HG02571 (cell line): ENCODE data around the gene IGHMBP2.
"Not testable (repeated sequence)": the region's sequence is repeated elsewhere in the genome, so short reads cannot be mapped to it uniquely, and the experiment has no call there.

Experiments
- ATAC-seq: cut with Tn5 transposase; IDR thresholded peaks from one replicate; pipeline ENCODE4 v1.9.1; 2021; ENCODE audit warnings: mild to moderate bottlenecking, moderate library complexity; ENCODE audit not compliant: unreplicated experiment

Gene IGHMBP2

DNA sequence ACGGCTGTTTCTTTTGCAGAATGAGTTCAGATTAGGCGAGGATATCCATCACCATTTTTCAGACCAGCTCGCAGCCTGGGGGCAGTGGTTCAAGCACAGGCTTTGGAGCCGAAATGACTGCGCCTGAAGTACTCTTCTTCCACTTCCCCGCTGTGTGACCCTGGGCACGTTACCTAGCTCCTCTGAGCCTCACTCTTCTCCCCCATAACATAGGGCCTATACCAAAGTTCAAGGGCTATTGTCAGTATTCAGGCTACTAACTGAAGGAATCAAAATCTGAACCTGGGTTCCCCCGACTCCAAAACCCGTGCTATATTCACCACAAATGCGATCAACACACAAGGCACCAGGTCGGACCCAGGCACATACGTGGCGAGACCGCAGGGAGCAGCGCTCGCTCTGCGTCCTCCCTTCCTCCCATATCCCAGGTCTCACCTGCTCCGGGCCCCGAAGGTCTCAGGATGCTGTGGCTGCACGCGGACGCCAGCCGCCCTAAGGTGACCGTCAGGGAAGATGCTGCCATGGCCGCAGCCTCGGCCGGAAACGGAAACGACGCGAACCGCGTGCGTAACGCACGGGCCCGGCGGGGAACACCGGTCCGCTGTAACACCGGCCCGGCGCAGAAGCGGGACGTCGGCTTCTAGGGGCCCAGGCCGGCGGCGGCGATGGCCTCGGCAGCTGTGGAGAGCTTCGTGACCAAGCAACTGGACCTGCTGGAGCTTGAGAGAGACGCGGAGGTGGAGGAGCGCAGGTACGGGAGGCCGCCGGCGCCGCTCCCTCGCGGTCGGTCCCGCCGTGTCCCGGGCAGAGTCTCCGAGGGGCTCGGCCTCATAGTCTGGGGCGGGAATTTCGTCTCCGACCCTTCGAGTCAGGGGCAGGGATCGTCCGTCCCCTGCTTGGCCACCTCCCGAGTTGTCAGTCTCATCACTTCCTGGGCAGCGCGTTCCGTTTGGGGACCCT, at the start of gene IGHMBP2, which contains the start of gene MRPL21:
Gene IGHMBP2 (plus strand): TSS at position 604 of the 960 bp plus-strand sequence. CDS start 62 bp downstream, at position 666.
Gene MRPL21 (minus strand): TSS at position 545 of the 960 bp plus-strand sequence. CDS start 22 bp downstream, at position 523.
- peak; percentile 85 for ATAC-seq

DNA sequence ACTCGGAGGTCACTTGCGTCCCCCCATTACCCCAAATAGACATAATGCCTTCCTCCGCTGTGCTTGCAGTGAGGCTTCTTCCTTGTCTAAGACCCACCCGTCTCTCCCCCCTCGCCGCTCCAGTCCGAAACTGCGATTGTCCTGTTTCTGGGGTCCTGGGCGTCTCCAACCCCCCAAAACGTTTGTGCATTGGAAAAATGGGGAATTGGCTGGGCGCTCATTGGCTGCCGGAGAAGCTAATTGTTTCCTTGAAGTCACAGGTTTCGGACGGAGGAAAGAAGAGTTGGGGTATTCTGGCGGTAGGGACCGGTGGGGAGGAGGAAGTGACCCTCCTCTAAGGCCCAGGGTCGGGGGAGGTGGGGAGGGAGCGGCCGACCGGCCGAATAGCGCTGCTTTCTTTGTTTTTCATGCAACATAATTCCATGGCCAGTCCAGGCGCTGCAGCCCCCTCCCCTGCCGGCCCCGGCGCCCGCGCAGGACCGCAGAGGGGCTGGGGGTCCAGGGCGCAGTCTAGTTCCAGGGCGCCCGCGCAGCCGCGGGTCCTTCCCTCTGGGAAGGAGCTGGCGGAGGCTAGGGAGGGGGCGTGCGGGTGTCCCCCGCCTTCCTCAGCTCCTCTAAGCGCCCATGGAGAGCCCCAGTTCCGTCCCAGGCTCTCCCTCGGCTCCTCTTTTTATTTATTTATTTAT, 49.3 kb upstream of the IGHMBP2 start:
- ATAC-seq = no peak

DNA sequence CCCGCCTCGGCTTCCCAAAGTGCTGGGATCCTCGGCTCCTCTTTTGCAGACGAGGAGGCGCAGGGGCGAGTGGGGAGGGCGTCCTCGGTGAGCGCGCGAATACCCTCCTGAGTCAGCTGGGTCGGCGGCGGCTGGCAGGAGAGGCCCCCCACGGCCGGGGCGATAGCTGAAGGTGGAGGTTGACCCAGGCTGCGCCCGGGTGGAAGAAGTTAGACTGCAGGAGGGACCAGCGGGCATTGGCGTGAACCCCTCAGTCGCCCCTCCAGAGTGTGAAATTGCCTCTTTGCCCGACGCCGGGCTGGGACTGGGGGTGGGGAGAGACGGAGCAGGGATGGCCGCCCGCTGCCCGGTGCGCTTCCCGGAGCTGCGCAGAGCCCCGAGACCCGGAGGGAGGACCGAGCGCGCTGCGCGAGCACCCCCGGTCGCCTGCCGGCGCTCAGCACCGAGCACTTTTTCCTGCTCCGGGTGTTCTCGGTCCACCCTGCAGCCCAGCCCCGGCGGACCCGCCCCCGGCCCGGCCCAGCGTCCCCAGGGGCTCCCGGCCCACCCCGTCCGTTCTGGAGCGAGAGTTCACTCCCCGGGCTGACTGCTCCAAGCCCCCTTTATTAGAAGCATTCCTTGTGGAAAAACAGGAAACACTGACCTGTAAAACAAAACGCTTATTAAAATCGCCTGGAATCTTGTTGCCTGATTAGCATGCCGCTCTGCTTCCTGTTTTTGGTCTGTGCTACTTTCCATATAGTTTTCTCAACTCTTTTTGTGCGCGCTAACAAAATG, 48.3 kb upstream of the IGHMBP2 start:
- no peak for ATAC-seq

DNA sequence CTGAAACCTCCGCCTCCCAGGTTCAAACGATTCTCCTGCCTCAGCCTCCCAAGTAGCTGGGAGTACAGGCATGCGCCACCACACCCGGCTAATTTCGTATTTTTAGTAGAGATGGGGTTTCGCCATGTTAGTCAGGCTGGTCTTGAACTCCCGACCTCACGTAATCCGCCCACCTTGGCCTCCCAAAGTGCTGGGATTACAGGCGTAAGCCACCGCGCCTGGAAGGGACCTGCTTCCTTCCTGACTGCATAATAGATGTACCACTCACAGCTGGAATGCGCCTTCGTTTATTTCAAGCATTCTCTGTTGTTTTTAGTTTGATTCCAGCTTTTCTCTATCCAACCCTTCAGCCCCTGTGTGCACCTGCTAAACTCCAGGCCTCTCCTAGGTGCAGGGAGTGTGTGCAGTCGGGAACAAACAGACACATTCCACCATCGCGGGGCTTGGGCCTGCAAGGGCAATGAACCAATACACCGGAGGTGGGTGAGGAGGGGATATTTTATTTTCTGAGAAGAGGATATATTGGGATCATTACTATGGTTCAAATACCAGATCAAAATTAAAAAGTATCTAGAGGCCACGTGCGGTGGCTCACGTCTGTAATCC, 47.2 kb upstream of the IGHMBP2 start:
- not testable (repeated sequence) for ATAC-seq

DNA sequence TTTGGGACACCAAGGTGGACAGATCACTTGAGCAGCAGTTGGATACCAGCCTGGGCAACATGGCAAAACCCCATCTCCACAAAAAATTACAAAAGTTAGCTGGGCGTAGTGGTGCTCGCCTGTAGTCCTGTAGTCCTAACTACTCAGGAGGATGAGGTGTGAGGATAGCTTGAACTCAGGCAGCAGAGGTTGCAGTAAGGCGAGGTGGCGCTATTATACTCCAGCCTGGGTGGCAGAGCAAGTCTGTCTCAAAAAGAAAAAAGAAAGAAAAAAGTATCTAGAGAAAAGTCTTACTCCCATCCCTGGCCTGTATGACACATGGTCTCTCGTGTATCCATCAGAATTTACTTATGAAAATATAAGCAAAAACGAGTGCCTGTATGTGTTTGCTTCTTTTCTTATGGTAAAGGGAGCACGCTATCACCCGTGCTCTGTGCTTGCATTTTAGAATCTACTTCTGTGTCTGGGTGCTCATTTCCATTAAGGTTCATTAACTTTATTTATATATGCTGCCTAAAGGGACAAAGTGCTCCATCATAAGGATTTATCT, 46.6 kb upstream of the IGHMBP2 start:
- no peak for ATAC-seq

DNA sequence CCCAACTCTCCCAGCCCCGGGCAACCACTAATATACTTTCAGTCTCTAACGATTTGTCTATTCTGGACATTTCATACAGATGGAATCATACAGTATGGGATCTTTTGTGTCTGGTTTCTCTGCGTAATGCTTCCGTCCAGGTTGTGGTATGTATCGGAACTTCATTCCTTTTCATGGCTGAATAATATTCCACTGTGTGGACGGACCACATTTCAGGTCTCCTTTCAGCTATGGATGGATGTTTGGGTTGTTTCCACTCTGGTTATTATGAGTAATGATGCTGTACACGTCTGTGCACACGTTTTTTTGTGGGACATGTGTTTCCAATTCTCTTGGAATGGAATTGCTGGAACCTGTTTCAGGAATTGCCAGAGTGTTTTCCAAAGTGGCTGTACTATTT, 44.6 kb upstream of the IGHMBP2 start:
- no peak for ATAC-seq

DNA sequence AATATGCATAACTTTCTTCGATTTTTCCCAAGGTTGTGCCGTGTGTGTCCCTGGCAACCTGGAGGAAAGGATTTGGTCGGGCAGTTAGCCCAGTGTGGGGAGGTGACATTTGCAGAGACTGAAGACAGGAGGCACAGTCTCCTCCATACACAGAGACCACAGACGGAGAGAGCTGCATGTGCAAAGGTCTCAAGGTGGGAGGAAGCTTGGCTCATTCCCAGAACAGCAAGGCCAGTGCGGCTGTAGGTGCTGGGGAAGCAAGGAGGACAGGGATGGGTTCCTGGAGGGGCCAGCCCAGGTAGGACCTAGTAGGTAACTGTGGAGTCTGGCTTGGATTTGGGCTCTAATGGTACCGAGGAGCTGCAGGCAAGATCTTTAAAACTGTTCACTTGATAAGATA, 41.3 kb upstream of the IGHMBP2 start:
- no peak for ATAC-seq

DNA sequence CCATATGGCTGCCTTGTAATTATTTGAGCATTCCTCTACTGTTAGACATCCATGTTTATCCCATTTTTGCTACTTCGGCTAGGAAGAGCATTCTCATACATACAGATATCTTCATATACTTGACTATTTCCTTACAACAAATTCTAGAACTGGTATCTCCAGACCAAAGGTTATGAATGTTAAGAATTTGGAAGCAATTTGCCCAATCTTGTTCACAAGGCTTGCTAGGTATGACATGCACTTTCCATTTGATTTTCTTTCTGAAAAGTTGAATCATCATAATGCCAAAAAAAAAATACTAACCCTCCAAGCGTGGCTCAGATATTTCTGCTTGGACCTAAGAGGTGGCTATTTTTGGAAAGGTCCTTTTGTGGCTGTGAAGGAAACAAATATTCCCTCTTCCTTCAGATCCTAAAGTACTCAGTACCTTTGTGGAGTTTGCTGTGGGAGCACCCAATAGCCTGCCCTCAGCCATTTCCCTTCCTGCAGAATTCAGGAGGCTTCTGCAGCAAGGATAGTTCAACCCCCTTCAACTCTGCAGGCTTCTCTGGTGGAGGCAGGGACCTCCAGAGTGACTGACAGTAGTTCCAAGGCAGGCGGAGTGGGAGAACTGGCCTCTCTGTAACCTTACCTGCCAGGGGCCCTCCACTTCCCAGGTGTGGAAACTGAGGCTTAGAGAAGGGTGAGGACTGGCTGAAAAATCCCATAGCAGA, 40.0 kb upstream of the IGHMBP2 start:
- no peak for ATAC-seq

DNA sequence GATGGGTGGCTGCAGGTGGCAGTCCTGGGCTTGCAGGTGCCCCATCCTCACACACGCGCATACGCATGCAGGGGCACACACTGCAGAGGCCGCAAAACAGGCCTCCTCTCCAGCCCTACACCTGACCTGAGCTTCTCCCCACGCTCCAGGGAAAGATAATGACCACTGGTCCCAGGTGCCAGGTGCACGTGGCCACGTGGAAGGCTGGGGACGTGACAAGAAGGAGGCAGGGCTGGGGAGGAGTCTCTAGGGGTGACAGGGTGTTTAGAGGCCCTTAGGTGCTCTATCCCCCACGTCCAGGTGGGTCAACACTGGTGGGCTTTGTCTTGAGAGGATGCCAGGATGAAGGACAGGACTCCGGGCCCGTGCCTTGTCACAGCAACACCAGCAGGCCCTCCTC, 38.5 kb upstream of the IGHMBP2 start:
- ATAC-seq = no peak

DNA sequence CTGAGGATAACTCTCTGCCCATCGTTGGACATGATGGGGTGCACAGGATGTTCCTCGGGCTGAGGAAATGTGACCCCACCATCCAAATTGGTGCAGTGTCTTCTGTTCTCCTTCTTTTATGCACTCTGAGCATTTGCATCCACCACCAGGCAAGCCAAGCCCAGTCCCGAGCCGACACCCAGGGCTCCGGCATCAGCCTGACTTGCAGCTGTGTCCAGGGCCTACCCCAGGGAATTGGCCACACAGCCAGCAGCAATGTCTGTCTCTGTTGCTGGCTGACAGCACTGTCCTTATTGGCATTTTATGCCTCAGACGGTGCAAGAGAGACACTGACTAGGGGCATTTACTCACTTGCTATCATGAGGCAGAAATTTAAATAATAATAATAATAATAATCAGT, 36.6 kb upstream of the IGHMBP2 start:
- ATAC-seq = no peak

DNA sequence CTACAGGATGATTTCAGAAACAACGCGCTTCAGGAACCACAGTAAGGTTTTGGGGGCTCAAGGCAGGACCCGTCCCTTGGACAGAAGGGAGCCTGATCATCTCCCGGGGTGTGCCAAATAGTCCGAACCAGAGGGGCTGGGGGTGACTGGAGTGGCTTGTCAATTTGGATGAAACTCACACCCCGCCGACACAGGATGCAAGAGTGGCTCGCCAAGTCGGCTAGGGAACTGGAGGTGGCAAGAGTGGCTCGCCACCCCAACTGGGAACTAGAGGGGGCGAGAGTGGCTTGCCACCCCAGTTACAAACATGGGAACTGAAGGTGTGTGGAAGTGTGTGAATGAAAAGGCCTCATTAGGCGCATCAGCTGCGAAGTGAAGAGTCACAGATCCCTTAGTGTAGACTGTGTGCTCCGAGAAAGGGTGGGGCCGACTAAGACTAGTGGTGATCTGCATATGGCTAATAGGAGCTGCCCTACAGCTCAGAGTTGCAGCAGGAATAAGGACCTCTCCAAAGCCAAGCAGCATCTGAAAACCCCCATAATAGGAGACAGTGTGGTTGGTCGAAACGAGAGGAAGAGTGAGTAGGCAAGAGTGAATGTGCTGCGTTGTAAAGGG, 35.4 kb upstream of the IGHMBP2 start:
- ATAC-seq = no peak

DNA sequence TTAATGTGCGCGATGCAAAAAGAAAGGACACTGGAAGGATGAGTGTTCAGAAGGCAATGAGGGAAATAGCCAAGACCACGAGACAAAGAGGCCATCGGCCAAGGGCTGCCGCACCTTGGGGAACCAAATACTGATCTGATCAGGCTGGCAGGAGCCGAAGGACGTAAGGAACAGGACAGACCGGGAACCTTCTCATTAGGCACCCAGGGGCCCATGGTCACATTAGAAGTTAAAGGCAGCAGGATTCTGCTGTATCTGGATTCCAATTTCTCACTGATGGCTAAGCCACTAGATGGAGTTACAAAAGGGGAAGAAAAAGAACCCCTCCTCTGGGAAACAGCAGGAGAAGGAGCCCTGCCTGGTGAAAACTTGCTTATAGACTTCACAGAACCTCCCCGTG, 33.2 kb upstream of the IGHMBP2 start:
- no peak for ATAC-seq

DNA sequence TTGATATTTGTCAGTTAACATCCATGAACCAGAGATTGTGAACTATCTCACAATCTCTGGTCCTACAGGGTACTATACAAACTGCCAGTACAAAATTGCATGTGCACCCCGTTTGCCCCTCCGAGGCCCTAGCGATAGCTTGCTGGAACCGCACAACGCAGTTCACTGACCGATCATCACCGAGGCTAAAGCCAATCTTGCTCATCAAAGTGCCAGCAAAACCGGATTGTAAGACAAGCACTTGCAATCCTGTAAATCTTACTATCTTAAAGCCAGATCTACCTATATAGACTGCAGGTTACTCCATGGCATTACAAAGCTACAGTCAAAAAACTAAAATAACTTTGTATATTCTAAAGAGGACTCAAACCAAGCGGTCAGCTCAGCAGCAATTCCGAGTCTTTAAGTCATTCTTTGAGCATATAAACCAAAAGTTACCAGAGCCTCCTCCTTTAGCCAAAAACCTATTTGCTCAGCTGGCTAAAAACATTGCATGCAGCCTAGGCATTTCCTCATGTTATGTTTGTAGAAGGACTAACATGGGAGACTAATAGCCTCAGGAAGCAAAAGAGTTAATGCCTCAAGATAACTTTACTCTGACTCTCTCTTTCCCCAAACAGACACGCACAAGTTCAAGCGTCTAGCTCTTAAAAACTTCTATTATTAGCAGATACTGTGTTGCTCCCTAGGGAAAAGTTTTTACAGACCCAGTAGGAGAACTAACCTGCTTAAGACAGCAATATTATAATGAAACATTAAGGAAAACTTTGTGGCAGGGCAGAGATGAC, 31.3 kb upstream of the IGHMBP2 start:
- no peak for ATAC-seq

DNA sequence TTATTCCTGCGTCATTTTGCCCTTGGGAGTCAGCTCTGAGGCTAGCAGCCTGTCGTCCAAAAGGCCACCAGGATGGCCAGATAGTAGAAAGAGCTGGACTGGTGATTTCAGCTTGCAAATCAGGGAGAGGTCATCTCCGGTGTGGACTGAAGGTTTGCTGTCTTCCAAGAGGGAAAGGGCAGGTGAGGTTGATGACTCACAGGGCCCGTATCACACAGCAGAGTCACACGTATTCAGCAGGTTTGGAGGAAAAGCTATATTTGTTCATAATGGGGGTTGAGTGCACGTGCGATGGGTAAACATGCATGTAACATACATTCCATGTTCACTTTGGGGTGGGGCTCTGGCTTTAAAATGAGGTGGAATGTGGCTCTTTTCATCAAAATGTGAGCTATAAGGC, 25.7 kb upstream of the IGHMBP2 start:
- ATAC-seq = no peak

DNA sequence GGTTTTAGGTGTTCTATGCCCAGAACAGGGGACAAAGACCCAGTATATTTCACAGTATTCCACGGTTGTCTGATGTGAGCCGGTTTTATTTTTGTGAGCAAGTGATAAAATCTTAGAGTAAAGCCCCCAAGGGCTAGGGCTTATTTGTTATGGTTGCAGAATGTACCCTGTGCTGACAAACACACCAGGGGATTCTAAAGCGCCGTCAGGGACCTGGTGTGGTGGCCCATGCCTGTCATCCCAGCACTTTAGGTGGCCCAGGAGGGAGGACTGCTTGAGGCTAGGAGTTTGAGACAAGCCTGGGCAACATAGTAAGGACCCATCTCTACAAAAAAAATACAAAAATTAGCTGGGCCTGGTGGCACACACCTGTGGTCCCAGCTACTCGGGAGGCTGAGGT, 22.8 kb upstream of the IGHMBP2 start:
- ATAC-seq = no peak

DNA sequence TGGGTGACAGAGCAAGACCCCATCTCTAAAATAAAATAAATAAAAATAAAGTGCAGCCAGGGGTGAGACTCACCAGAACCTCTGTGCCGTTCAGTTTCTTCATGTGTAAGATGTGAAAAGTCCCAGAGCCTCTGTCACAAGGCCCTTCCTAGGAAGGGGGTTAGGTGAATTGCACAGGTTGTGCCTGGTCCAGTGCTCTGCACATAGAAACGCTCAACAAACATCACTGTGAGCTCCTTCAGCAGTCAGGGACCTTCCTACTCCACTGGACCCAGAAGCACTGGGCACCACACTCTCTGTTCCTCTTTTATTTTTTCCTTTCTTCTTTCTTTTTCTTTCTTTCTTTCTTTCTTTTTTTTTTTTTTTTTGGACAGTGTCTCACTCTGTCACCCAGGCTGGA, 22.4 kb upstream of the IGHMBP2 start:
- no peak for ATAC-seq

DNA sequence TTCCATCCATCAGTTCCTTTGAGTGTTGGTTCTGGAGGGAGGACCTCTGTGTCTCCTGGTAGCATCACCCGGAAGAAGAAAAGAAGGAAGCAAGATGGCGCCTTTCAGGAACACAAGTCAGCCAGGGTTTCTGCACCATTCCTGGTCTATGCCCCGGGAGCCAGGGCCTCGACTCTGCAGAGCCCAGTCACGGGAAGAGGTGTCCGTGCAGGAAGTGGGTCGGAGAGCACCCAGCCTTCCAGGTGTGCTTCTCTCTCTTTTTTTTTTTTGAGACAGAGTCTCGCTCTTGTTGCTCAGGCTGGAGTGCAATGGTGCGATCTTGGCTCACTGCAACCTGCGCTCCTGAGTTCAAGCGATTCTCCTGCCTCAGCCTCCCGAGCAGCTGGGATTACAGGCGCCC, 21.3 kb upstream of the IGHMBP2 start:
- no peak for ATAC-seq

DNA sequence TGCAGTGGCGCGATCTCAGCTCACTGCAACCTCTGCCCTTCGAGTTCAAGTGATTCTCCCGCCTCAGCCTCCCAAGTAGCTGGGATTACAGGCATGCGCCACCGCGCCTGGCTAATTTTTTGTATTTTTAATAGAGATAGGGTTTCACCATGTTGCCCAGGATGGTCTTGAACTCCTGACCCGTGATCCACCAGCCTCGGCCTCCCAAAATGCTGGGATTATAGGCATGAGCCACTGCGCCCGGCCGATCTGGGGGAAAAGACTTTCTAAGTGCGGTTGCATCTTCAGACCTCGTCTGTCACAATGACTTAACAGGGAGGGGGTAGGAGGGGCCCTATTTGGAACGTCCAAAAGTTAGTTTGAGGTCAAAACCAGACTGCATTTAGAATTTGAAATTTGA, 18.9 kb upstream of the IGHMBP2 start:
- not testable (repeated sequence) for ATAC-seq
